Endothelial cell of umbilical vein (primary cell): ENCODE measurements around the gene HMGXB3. TPM values are rescaled to one million over a fixed set of nuclear protein-coding genes. Genes with fewer than 3 reads are reported as not detected.
A peak's percentile ranks its signal among the peaks of the same experiment; 100 is the strongest.
"Not testable (repeated sequence)": the region's sequence is repeated elsewhere in the genome, so short reads cannot be mapped to it uniquely, and the experiment has no call there.

Source experiments
- BruUV-seq: library from RNA; stranded (reverse); fragments of 400-500 nt; replicated peaks from 2 replicates; lab custom pipeline; 2021; lab: Mats Ljungman, UMichigan
- CTCF ChIA-PET: fragments of 300-600, 350-600 bp; sonication (Branson Sonifier 250); formaldehyde crosslinking; loops from one replicate; lab custom pipeline; 2021; ENCODE audit warnings: antibody characterized with exemption, inconsistent platforms; lab: Charles Lee
- POLR2A ChIA-PET: fragments of 300-600, 350-600 bp; sonication (Branson Sonifier 250); formaldehyde crosslinking; loops from one replicate; lab custom pipeline; 2021; ENCODE audit warnings: antibody characterized with exemption, inconsistent platforms; lab: Charles Lee
- DNase-seq: peaks from one replicate; pipeline ENCODE4 v3.0.0-alpha.2; 2011; ENCODE audit warnings: low read depth, low spot score
- FAIRE-seq: peaks from 2 replicates; lab custom pipeline; 2011; peaks lifted over from hg19 to GRCh38; lab: Jason Lieb, UNC
- H2AFZ ChIP-seq: 2 replicates; pipeline ENCODE4 v1.6.0; 2012; ENCODE audit warnings: low read depth, low read length, control low read depth, inconsistent platforms
- H3K27ac ChIP-seq: 2 replicates; pipeline ENCODE4 v1.5.1; 2011; ENCODE audit warnings: low read depth, mild to moderate bottlenecking, control low read depth, low read length, moderate library complexity; ENCODE audit not compliant: insufficient read depth
- H3K27me3 ChIP-seq, 2 experiments: 2 replicates each; pipeline versions ENCODE4 v1.6.0 to v1.6.1; 2011; ENCODE audit warnings: low read length in 2 of 2, mixed read lengths in 1 of 2; ENCODE audit not compliant: control insufficient read depth in 2 of 2, insufficient read depth in 2 of 2
- H3K36me3 ChIP-seq, 2 experiments: 2 replicates in 1 of 2; 3 replicates in 1 of 2; pipeline ENCODE4 v1.5.1; 2011; ENCODE audit warnings: low read length in 2 of 2, mild to moderate bottlenecking in 1 of 2, moderate library complexity in 1 of 2; ENCODE audit not compliant: control insufficient read depth in 2 of 2, insufficient read depth in 2 of 2; ENCODE audit errors: extremely low read depth in 1 of 2
- H3K4me1 ChIP-seq: 3 replicates; pipeline ENCODE4 v1.5.1; 2011; ENCODE audit warnings: mild to moderate bottlenecking, low read length; ENCODE audit not compliant: control insufficient read depth, insufficient read depth; ENCODE audit errors: extremely low read depth
- H3K4me2 ChIP-seq: 2 replicates; pipeline ENCODE4 v1.6.1; 2011; ENCODE audit warnings: low read length, control low read depth, mixed read lengths; ENCODE audit not compliant: insufficient read depth
- H3K4me3 ChIP-seq, 3 experiments: fragments of 200-600 bp in 1 of 3; sonication (generic), shearing (Covaris generic) in 1 of 3; replicated peaks in 1 of 3; 2 replicates each; pipeline ENCODE4 v1.5.1; 2011 to 2016; ENCODE audit warnings: control low read depth in 3 of 3, low read length in 3 of 3, mild to moderate bottlenecking in 2 of 3, inconsistent platforms in 1 of 3, low read depth in 1 of 3, moderate library complexity in 1 of 3; ENCODE audit not compliant: insufficient read depth in 1 of 3
- H3K79me2 ChIP-seq: 2 replicates; pipeline ENCODE4 v1.6.0; 2012; ENCODE audit warnings: low read length, inconsistent platforms; ENCODE audit not compliant: control insufficient read depth, insufficient read depth
- H3K9ac ChIP-seq: replicated peaks from 2 replicates; pipeline ENCODE3; 2011; ENCODE audit warnings: low read length, control low read depth; ENCODE audit not compliant: insufficient read depth; ENCODE audit errors: extremely low read depth
- H3K9me1 ChIP-seq: replicated peaks from 3 replicates; pipeline ENCODE4 v1.6.0; 2011; ENCODE audit warnings: mild to moderate bottlenecking, low read length; ENCODE audit not compliant: control insufficient read depth, insufficient read depth; ENCODE audit errors: extremely low read depth
- H3K9me3 ChIP-seq: replicated peaks from 2 replicates; pipeline ENCODE4 v1.5.1; 2012; ENCODE audit warnings: low read length, inconsistent platforms; ENCODE audit not compliant: control insufficient read depth, insufficient read depth
- H4K20me1 ChIP-seq: replicated peaks from 2 replicates; pipeline ENCODE3; 2011; ENCODE audit warnings: mild to moderate bottlenecking, low read length; ENCODE audit not compliant: control insufficient read depth, insufficient read depth; ENCODE audit errors: extremely low read depth
- JUN ChIP-seq: IDR thresholded peaks from 2 replicates; pipeline ENCODE4 v1.6.1; 2011; ENCODE audit warnings: borderline replicate concordance, low read depth; ENCODE audit not compliant: insufficient read length, insufficient read depth
- MYC ChIP-seq: IDR thresholded peaks from one replicate; pipeline ENCODE4 v1.6.1; 2011; ENCODE audit warnings: mild to moderate bottlenecking, low read depth, low read length
- POLR2AphosphoS5 ChIP-seq: IDR thresholded peaks from 2 replicates; pipeline ENCODE4 v1.6.1; 2012; ENCODE audit warnings: low read depth, mild to moderate bottlenecking, control low read depth, low read length, moderate library complexity; ENCODE audit not compliant: insufficient read depth
- dilution Hi-C: fragments of 300-500 bp; cut with MboI; formaldehyde crosslinking; loops from one replicate; pipeline ENCODE4 v1.15.0; 2019; ENCODE audit warnings: low sequenced_read_pairs; ENCODE audit not compliant: extremely low pct_ligation_motif_present
- intact Hi-C: fragments of 100-400 bp; cut with micrococcal nuclease; formaldehyde crosslinking; loops from one replicate; pipeline ENCODE4 v1.10.0; 2022
- polyA plus RNA-seq, 4 experiments: library from polyadenylated mRNA; depleted of rRNA in 3 of 4; stranded (reverse) in 3 of 4; unstranded in 1 of 4; fragments of >200 nt; gene quantifications; 2 replicates each; pipeline versions ENCODE4 v1.2.1 to v1.2.3, GENCODE V29; 2011 to 2012; ENCODE audit warnings: missing spikeins in 1 of 4
- total RNA-seq: library from RNA; stranded (reverse); gene quantifications from 2 replicates; pipeline ENCODE4 v1.2.3, GENCODE V29; 2021

Gene HMGXB3
- total and polyA plus RNA-seq, 2 donors (not counting 3 experiments of a cell fraction or from before 2014, with no cell fraction given), result 34.8 to 52.6 TPM

DNA sequence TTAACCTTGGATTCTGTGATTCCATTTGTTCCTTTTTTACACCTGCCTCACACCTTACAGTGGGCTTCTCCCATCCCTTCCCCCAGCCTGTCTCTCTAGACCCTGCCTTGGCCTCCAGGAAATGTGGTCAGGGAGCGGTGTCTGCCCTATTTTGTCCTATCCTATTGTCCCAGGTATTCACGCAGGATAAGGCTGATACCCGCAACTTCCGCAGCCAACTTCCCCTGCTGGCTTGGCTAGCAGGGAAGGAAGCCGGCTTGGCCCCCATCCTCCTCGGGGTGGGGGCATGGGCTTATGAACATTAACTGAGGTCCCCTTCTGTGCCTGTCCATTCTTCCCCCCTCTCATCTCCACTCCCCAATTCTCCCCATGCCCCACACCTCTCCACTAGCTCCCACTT is 82.3 kb downstream of the HMGXB3 start:
- dilution Hi-C loops, result no loop called here
- BruUV-seq, result no TSS peak
- CTCF ChIA-PET, result interaction anchor here (1.0 kb wide), 1 partner anchor 16 kb away, joined by 3 read pairs; no protein-coding TSS in a partner anchor

DNA sequence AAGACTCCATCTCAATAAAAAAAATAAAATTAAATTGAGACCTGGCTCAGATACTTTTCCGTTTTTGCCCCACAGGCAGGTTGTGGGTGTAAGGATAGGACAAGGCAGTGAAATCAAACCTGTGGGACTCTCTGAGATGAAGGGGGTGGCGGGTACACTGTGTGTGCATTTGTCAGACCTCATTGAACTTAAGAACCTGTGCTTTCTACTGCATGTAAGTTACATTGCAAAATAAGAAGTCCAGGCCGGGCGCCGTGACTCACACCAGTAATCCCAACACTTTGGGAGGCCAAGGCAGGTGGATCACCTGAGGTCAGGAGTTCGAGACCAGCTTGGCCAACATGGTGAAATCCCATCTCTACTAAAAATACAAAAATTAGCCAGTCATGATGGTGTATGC is 84.2 kb downstream of the HMGXB3 start:
- H4K20me1 ChIP-seq, H3K9me3 ChIP-seq, POLR2A ChIA-PET, H2AFZ ChIP-seq, H3K4me3 ChIP-seq, H3K27ac ChIP-seq, H3K9me1 ChIP-seq, CTCF ChIA-PET, H3K4me2 ChIP-seq, BruUV-seq, H3K79me2 ChIP-seq, DNase-seq, FAIRE-seq, intact Hi-C loops, H3K9ac ChIP-seq, dilution Hi-C loops, H3K36me3 ChIP-seq: not testable (repeated sequence)
- Histone ChIP-seq H3K4me1 (peaks cover 17% of the 10 kb centered on the region), H3K27me3 (peaks cover 19 to 27% of the 10 kb centered on the region in 2 experiments)

More for the DNA sequence above, 82.3 kb downstream of the HMGXB3 start:
- DNase-seq, result no peak
- H3K4me2 ChIP-seq, result peak overlapping the region; percentile 34
- intact Hi-C loops, result no loop called here
- POLR2A ChIA-PET, result interaction anchor here (1.1 kb wide), 1 partner anchor 60 kb away, joined by 3 read pairs; no protein-coding TSS in a partner anchor
- H3K9me3 ChIP-seq, result no peaks in the 10 kb centered on the region
- no peak overlapping the region for H3K9ac ChIP-seq
- H3K36me3 ChIP-seq, result no peaks in the 10 kb centered on the region
- H3K27me3 ChIP-seq, result peaks cover 15% of the 10 kb centered on the region in 2 experiments
- FAIRE-seq, result peak; percentile 33
- no peak for TF ChIP-seq POLR2AphosphoS5
- TF ChIP-seq JUN, result no peak
- TF ChIP-seq MYC, result no peak
- H3K4me1 ChIP-seq, result peaks cover 17% of the 10 kb centered on the region
- H3K9me1 ChIP-seq, result no peaks in the 10 kb centered on the region
- H2AFZ ChIP-seq, result no peak overlapping the region
- no peaks in the 10 kb centered on the region for H4K20me1 ChIP-seq
- H3K27ac ChIP-seq, result no peak overlapping the region
- H3K79me2 ChIP-seq, result no peaks in the 10 kb centered on the region
- H3K4me3 ChIP-seq, result no peak overlapping the region
